Right renal pelvis (tissue), 4 donors: Measurements from ENCODE around the gene RNASEH2B. TPM values are rescaled to one million over a fixed set of nuclear protein-coding genes. Genes with fewer than 3 reads are reported as not detected.
A peak's percentile ranks its signal among the peaks of the same experiment; 100 is the strongest.

Experiments used
- DNase-seq, 4 donors: peaks; one replicate each; pipeline ENCODE4 v3.0.0-alpha.2; 2013; ENCODE audit warnings: low read depth in 4 of 4, low spot score in 3 of 4, missing footprints in 1 of 4
- polyA plus RNA-seq, 4 donors: library from polyadenylated mRNA; unstranded; fragments of 120-200 nt; gene quantifications; one replicate each; pipeline ENCODE4 v1.2.1, GENCODE V29; 2013; ENCODE audit not compliant: insufficient read length in 4 of 4

The RNASEH2B gene
- 10 to 100 TPM; 53.7 to 70.6 (median 64.7) TPM for polyA plus RNA-seq

DNA sequence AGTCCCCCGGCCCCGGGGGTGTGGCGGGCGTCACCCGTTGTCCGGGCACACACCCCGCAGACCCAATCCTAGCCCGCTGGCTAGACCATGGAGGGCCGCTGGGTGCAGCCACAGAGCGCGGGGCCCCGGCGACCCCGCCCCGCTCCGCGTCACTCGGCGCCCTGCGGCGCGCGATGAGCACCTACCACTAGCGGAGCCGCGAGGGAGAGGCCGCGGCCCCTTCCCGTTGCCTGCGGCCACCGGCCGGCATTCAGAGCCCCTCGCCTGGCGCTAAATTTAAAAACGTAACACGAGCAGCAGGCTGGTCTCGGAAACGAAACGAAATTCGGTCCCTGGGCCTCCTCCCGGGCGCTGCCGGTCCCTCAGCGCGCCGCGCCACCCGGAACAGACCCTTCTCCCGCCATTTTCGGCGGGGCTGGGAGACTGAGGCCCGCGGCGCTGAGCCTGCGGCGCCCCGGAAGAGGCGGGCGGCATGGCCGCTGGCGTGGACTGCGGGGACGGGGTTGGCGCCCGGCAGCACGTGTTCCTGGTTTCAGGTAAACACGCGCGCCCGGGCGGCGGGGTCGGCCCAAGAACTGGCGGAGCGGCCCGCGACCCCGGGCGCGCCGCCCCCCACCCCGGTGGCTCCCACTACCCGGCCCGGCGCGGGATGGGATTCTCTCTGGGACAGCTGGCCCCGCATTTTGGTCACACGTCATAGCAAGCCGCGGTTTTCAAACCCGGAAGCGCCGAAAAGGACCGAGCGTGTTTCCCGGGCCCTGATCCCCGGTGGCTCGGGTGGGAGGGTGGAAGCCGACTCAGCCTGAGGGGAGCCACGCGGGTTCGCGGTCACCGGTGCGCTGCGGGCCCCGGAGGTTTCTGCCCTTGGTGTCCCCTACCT is at the start of gene RNASEH2B:
Gene RNASEH2B, plus strand, starts transcription at position 187 of the 880 bp plus-strand sequence. Its CDS starts 286 bp downstream, at position 473.
- peak; percentile 41 to 71 (median 46) for DNase-seq

- DNase-seq = no peak
Observed at GRCh38 chr13:50864492-50864891, 45.1 kb upstream of the RNASEH2B start.

DNA sequence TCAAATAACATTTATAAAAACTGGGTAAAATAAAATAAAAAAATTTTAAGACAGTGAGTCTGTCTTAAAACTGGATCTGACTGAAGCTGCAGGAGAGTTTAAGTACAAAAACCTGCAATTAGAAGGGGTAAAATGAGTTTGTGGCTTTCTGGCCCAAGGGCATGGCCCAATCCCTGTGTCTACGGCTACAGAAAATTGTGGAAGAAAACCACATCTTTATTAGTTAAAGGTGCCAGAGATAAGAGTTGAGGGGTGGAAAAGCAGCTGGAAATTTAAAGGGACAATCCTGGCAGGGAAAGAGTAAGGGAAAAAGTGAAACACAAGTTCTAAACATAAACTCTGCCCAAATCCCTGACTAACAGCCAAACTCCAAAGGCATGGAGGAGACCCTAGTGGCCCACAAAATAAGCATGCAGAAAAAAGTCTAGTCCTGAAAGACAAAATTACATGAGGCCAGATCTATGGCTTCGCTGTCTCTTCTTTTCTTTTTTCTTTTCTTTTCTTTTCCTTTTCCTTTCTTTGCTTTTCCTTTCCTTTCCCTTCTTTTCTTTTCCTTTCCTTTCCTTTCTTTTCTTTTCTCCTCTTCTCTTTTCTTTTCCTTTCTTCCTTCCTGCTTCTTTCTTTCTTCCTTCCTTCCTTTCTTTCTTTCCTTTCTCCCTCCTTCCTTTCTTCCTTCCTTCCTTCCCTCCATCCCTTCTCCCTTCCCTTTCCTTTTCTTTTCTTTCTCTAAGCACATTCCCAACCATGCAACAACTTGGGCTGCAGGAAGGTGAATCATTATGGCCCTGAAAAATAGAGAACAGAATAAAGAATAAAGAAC is 42.6 kb upstream of the RNASEH2B start:
- DNase-seq = no peak

- no peak for DNase-seq
Observed at GRCh38 chr13:50867637-50867945, 42.0 kb upstream of the RNASEH2B start.

- no peak for DNase-seq
Observed at GRCh38 chr13:50871405-50871804, 38.2 kb upstream of the RNASEH2B start.

DNA sequence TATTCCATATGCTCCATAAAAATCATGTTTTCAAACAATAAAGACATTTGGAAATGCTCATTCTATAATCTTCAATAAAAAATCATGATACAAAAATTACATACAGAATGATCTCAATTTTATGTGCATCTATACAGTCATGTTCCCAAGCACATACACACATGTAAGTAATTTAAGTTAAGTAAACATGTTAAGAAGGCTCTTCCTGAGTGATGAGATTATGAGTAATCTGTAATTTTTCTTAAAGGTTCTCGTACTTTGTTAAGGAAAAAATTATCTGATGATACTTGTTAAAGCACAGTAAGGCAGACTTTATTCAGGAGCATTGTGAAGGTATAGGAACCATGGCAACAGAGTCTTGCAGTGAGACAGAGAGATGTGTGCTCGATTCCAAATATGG is 36.1 kb upstream of the RNASEH2B start:
- no peak for DNase-seq

DNA sequence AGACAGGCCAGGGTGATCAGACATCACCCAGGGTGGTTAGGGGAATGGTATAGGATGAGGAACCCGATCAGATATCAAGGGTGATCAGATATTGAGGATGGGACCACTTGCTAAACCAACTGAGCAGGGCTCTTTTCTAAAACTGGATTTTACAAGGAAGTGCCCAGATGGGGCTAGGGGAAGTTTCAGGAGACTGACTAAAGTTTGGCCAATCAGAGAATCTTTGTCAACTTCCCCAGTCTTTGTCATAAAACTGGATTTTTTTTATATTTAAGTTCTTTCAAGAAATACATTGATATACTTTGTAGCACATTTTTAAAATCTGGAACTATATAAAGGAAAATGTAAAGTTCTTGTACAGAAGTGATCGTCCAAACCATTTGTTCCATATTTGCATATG is 35.6 kb upstream of the RNASEH2B start:
- DNase-seq = no peak

DNA sequence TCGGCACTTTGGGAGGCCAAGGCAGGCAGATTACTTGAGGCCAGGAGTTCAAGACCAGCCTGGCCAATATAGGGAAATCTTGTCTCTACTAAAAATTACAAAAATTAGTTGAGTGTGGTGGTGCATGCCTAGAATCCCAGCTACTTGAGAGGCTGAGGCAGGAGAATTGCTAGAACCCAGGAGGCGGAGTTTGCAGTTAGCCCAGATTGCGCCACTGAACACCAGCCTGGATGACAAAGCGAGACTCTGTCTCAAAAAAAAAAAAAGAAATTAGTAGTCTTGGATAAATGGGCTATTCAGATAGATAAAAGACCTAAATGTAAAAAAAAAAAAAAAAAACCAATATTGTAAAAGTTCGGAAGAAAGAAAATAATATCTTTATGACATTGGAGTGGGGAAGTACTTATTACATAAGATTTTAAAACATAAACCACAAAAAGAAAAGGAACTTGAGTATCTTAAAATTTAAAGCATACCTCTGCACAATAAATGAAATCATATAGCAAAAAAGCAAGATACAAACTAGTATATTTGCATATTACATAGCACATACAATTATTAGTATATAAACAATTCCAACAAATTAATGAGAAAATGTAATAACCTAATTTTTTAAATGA is 26.7 kb upstream of the RNASEH2B start:
- DNase-seq = no peak

GRCh38 chr13:50883728-50884127 is 25.9 kb upstream of the RNASEH2B start:
- DNase-seq = no peak

- no peak for DNase-seq
Observed at GRCh38 chr13:50884265-50884664, 25.3 kb upstream of the RNASEH2B start.

GRCh38 chr13:50887151-50887550 is 22.4 kb upstream of the RNASEH2B start:
- DNase-seq = no peak

GRCh38 chr13:50888362-50888761 is 21.2 kb upstream of the RNASEH2B start:
- no peak for DNase-seq

DNA sequence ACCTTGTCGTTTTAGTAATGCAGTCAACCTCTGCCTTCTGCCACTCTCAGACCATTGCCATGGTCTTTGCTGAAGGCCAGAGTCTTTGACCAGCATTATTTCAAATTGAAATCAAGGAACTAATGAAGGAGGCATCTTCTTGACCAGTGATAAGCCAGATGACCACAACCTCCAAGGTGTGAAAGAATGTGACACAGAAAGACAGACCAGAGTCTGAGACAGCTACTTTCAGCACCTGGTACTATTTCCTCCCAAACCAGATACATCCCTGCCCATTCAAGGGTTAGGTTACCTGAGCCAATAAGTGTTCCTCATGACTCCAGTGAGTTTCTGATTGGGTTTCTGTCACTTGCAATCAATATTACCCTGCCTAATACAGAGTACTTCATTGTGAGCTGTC is 20.3 kb upstream of the RNASEH2B start:
- DNase-seq = no peak

DNA sequence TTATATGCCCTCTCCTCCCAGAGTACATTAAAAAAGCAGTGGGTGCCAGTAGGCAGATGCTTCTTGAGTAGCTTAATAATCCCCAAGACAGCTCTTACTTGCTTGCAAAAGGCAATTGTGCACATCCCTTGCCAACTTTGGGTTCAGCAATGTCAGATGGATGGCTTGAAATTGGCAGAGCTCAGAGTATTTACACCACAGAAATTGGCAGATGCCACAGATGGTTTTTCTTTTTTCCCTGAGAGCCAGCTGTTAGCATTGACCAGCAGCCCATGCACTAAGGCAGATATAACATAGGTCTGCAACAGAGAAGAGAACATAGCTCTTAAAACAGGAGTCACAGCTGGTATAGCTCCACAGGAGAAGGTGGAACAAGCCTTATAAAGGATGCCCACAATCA is 18.4 kb upstream of the RNASEH2B start:
- DNase-seq = no peak

GRCh38 chr13:50892210-50892944 is 17.2 kb upstream of the RNASEH2B start:
- DNase-seq = no peak

DNA sequence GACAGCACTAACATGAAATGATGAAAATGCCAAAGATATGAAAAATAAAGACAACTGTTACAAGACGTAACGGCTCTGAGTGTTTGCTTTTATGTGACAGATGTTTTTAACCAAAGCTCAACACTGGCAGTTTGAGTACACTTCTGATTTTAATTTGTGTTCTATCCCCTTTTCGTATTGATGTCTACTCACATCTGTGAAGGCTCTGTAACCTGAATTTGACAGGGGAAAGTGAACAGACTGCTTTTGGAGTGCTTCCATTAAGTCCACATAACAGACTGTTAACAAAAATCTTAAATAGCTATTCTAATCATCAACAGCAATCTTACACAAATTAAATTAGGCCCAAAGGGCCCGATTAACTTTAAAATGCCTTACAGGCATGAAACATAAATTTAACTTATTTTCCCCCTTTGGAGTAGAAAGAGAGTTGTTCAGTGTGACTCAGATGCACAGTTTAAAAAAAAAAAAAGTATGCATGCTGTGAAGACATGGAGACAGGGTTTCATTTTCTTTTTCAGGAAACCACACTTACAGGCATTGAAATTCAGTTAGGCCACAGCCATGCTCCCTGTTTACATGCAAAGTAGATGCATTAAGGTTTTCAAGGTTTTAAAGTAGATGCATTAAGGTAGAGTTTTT is 16.3 kb upstream of the RNASEH2B start:
- DNase-seq = peak in 3 of 4 donors; percentile 23 to 60 (median 31)

GRCh38 chr13:50894012-50894411 is 15.6 kb upstream of the RNASEH2B start:
- DNase-seq = no peak

GRCh38 chr13:50894504-50894903 is 15.1 kb upstream of the RNASEH2B start:
- DNase-seq = no peak

DNA sequence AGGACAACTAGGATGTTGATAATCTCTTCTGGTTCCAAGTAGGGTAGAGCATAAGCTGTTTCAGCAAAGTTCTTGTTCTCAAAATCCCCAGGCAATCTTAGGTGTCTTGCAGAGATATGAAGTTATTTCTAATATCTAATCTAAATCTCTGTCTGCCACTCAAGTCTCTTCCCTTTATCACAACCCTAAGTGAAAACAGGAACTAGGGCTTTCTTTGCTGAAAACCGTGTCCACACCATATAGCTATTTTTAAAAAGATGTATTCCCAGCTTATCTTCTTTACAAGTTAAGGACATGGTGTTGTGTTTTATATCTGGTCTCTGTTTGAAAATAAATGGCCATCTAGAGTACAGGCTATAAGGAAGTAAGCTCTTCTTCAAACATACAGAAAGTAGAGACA is 11.3 kb upstream of the RNASEH2B start:
- no peak for DNase-seq

DNA sequence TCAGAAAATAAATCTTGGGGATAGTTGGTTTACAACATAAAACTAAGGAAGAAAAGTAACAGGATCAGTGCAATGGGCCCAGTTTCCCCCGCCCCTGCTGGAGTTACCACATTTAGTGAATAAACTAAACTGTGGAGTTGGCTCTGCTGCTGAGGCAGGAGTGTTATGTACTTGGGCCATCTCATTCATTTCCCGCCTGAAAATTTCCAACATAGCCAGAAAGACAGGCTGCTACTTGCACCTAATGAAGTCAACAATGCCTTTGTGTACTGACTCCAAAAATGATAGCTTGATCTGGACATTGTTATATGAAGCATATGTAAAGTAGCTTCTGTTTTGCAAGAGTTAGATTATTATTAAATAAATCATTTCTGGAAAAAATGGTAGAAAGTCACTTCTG is 7.9 kb upstream of the RNASEH2B start:
- DNase-seq = no peak
